Stimulated activated naive CD4-positive, alpha-beta T cell (primary cell): ENCODE measurements around the gene PFKFB3.
A peak's percentile ranks its signal among the peaks of the same experiment; 100 is the strongest.
"Not testable (repeated sequence)": the region's sequence is repeated elsewhere in the genome, so short reads cannot be mapped to it uniquely, and the experiment has no call there.

ENCODE experiments used
- DNase-seq, 6 experiments: peaks; one replicate each; lab custom pipeline; 2025; lab: John Stamatoyannopoulos, UW

The PFKFB3 gene

GRCh38 chr10:6236349-6237198 lies 33.8 kb downstream of the PFKFB3 start:
- no peak for DNase-seq

GRCh38 chr10:6237199-6237530 lies 34.4 kb downstream of the PFKFB3 start:
- no peak for DNase-seq

- DNase-seq: not testable (repeated sequence)
These were observed 36.0 kb downstream of the PFKFB3 start for GRCh38 chr10:6238587-6239212.

- DNase-seq: no peak
These were observed 36.7 kb downstream of the PFKFB3 start for GRCh38 chr10:6239213-6239991.

- DNase-seq: no peak
These were observed 37.5 kb downstream of the PFKFB3 start for GRCh38 chr10:6240254-6240653.

- no peak for DNase-seq
These were observed 39.4 kb downstream of the PFKFB3 start for GRCh38 chr10:6242089-6242488.

GRCh38 chr10:6244510-6244909 lies 41.8 kb downstream of the PFKFB3 start:
- no peak for DNase-seq

GRCh38 chr10:6247041-6247712 lies 44.4 kb downstream of the PFKFB3 start:
- DNase-seq: no peak

- DNase-seq: not testable (repeated sequence)
These were observed 46.2 kb downstream of the PFKFB3 start for GRCh38 chr10:6248908-6249307.

- no peak for DNase-seq
These were observed 47.0 kb downstream of the PFKFB3 start for GRCh38 chr10:6249698-6250097.

GRCh38 chr10:6250745-6251144 lies 48.0 kb downstream of the PFKFB3 start:
- no peak for DNase-seq

- DNase-seq: no peak
These were observed 51.5 kb downstream of the PFKFB3 start for GRCh38 chr10:6254201-6254600.

- DNase-seq: no peak
These were observed 52.9 kb downstream of the PFKFB3 start for GRCh38 chr10:6255548-6256061.

GRCh38 chr10:6256439-6256838 lies 53.7 kb downstream of the PFKFB3 start:
- no peak for DNase-seq

- DNase-seq: no peak
These were observed 56.4 kb downstream of the PFKFB3 start for GRCh38 chr10:6259153-6259552.

GRCh38 chr10:6260843-6261242 lies 58.1 kb downstream of the PFKFB3 start:
- DNase-seq: no peak

GRCh38 chr10:6267941-6268340 lies 65.2 kb downstream of the PFKFB3 start:
- no peak for DNase-seq

- DNase-seq: no peak
These were observed 66.7 kb downstream of the PFKFB3 start for GRCh38 chr10:6269432-6269831.

- peak in 5 of 6 experiments; percentile 6 to 45 (median 39) for DNase-seq
These were observed 67.5 kb downstream of the PFKFB3 start for GRCh38 chr10:6269953-6270867.

- no peak for DNase-seq
These were observed 68.2 kb downstream of the PFKFB3 start for GRCh38 chr10:6270951-6271350.

- DNase-seq: no peak
These were observed 68.9 kb downstream of the PFKFB3 start for GRCh38 chr10:6271663-6272062.
